NCI-H1105 (cell line): ENCODE results near the gene LRRFIP1.
A peak's percentile ranks its signal among the peaks of the same experiment; 100 is the strongest.
"Not testable (repeated sequence)": the region's sequence is repeated elsewhere in the genome, so short reads cannot be mapped to it uniquely, and the experiment has no call there.

ENCODE experiments used
- DNase-seq: peaks from one replicate; lab custom pipeline; 2025; lab: John Stamatoyannopoulos, UW

Gene LRRFIP1

GRCh38 chr2:237627441-237628246 is at the start of gene LRRFIP1:
Gene LRRFIP1 (plus strand): TSS chr2:237627587. CDS start chr2:237627645, 58 bp downstream.
- DNase-seq, result no peak

GRCh38 chr2:237577956-237578870 is 49.2 kb upstream of the LRRFIP1 start:
- no peak for DNase-seq

- no peak for DNase-seq
Observed at GRCh38 chr2:237581326-237581725, 46.1 kb upstream of the LRRFIP1 start.

- no peak for DNase-seq
Observed at GRCh38 chr2:237581751-237582746, 45.3 kb upstream of the LRRFIP1 start.

GRCh38 chr2:237583385-237584295 is 43.7 kb upstream of the LRRFIP1 start:
- DNase-seq, result no peak

GRCh38 chr2:237585590-237586221 is 41.7 kb upstream of the LRRFIP1 start:
- DNase-seq, result no peak

- no peak for DNase-seq
Observed at GRCh38 chr2:237588044-237588696, 39.2 kb upstream of the LRRFIP1 start.

- peak; percentile 45 for DNase-seq
Observed at GRCh38 chr2:237590272-237591140, 36.9 kb upstream of the LRRFIP1 start, which contains the start of gene RAB17. Gene RAB17 (minus strand): TSS chr2:237590734. CDS start chr2:237586154, 4,580 bp downstream.

- peak; percentile 58 for DNase-seq
Observed at GRCh38 chr2:237591141-237591881, 36.1 kb upstream of the LRRFIP1 start.

- DNase-seq, result no peak
Observed at GRCh38 chr2:237592425-237592980, 34.9 kb upstream of the LRRFIP1 start.

GRCh38 chr2:237593036-237593435 is 34.4 kb upstream of the LRRFIP1 start:
- no peak for DNase-seq

- no peak for DNase-seq
Observed at GRCh38 chr2:237593596-237594320, 33.6 kb upstream of the LRRFIP1 start.

GRCh38 chr2:237594514-237594871 is 32.9 kb upstream of the LRRFIP1 start:
- DNase-seq, result no peak

GRCh38 chr2:237595829-237596519 is 31.4 kb upstream of the LRRFIP1 start:
- DNase-seq, result not testable (repeated sequence)

- no peak for DNase-seq
Observed at GRCh38 chr2:237596520-237597195, 30.7 kb upstream of the LRRFIP1 start.
